Vagina (tissue), 2 donors: ENCODE data around the gene RPL3.

ENCODE experiments used
- POLR2A ChIP-seq, 2 donors: fragments of 450-650 bp; IDR thresholded peaks; one replicate each; pipeline ENCODE4 v1.6.1; 2017; ENCODE audit warnings: antibody characterized with exemption in 2 of 2, mild to moderate bottlenecking in 2 of 2, moderate library complexity in 2 of 2
- POLR2AphosphoS5 ChIP-seq, 2 donors: sonication (generic); formaldehyde crosslinking; IDR thresholded peaks; one replicate each; pipeline ENCODE4 v1.9.0; 2017; ENCODE audit warnings: antibody characterized with exemption in 2 of 2, mild to moderate bottlenecking in 2 of 2, low read depth in 1 of 2; ENCODE audit not compliant: insufficient read depth in 1 of 2
- TF ChIP-seq, protein P1 (sequence below), 3 experiments: fragments of 450-650 bp in 2 of 3; fragments of 200-600 bp in 1 of 3; sonication (generic) in 1 of 3; IDR thresholded peaks; one replicate each; pipeline ENCODE4 v1.5.1; 2017 to 2019; ENCODE audit warnings: antibody characterized with exemption in 3 of 3, mild to moderate bottlenecking in 2 of 3, moderate library complexity in 2 of 3

- TF ChIP-seq, protein P1, sequence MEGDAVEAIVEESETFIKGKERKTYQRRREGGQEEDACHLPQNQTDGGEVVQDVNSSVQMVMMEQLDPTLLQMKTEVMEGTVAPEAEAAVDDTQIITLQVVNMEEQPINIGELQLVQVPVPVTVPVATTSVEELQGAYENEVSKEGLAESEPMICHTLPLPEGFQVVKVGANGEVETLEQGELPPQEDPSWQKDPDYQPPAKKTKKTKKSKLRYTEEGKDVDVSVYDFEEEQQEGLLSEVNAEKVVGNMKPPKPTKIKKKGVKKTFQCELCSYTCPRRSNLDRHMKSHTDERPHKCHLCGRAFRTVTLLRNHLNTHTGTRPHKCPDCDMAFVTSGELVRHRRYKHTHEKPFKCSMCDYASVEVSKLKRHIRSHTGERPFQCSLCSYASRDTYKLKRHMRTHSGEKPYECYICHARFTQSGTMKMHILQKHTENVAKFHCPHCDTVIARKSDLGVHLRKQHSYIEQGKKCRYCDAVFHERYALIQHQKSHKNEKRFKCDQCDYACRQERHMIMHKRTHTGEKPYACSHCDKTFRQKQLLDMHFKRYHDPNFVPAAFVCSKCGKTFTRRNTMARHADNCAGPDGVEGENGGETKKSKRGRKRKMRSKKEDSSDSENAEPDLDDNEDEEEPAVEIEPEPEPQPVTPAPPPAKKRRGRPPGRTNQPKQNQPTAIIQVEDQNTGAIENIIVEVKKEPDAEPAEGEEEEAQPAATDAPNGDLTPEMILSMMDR (IDR thresholded peaks at IDR 0.05): no peak
- TF ChIP-seq POLR2A (IDR thresholded peaks at IDR 0.05) (no peak), POLR2AphosphoS5 (IDR thresholded peaks at IDR 0.05; ENCODE audit: insufficient read depth in 1 of 2, low read depth in 1 of 2) (peak in 1 of 2 donors; percentile 20)
Measured at GRCh38 chr22:39349506-39349966, 30.1 kb upstream of the RPL3 start.
